GM12878 (cell line): Measurements from ENCODE around the gene PPRC1. TPM values are rescaled to one million over a fixed set of nuclear protein-coding genes. Genes with fewer than 3 reads are reported as not detected.

Experiments used
- ATAC-seq: fragments of 200-7000 bp; cut with Tn5 transposase; 3 replicates; pipeline ENCODE4 v1.9.1; 2020; ENCODE audit warnings: mild to moderate bottlenecking, moderate library complexity
- BruUV-seq: library from RNA; stranded (reverse); fragments of 400-500 nt; replicated peaks from 2 replicates; lab custom pipeline; 2021; lab: Mats Ljungman, UMichigan
- CTCF ChIA-PET: fragments of 300-600 bp; sonication (Branson Sonifier 250); formaldehyde crosslinking; extraction: SDS; loops from one replicate; lab custom pipeline; 2021; ENCODE audit warnings: inconsistent platforms; lab: Yijun Ruan, JAX
- POLR2A ChIA-PET: fragments of 350-600 bp; formaldehyde crosslinking; extraction: SDS; loops from one replicate; lab custom pipeline; 2021; ENCODE audit warnings: inconsistent platforms; lab: Charles Lee
- RAD21 ChIA-PET: fragments of 300-600 bp; sonication (Branson Sonifier 250); formaldehyde crosslinking; loops from one replicate; lab custom pipeline; 2023; ENCODE audit warnings: antibody characterized with exemption; ENCODE audit not compliant: unreplicated experiment; lab: Charles Lee
- SMC1A ChIA-PET: fragments of 300-600 bp; sonication (Branson Sonifier 250); formaldehyde crosslinking; loops from one replicate; lab custom pipeline; 2023; ENCODE audit not compliant: unreplicated experiment, uncharacterized antibody; lab: Charles Lee
- DNase-seq: peaks from one replicate; pipeline ENCODE4 v3.0.0-alpha.2; 2011; ENCODE audit warnings: low read depth, low spot score
- FAIRE-seq: peaks from 3 replicates; lab custom pipeline; 2011; peaks lifted over from hg19 to GRCh38; lab: Jason Lieb, UNC
- H2AFZ ChIP-seq: 2 replicates; pipeline ENCODE4 v1.6.0; 2011; ENCODE audit warnings: low read depth, low read length, control low read depth; ENCODE audit not compliant: control insufficient read depth
- H3K27ac ChIP-seq: 2 replicates; pipeline ENCODE4 v1.5.1; 2011; ENCODE audit warnings: control low read depth; ENCODE audit not compliant: control insufficient read depth, insufficient read depth
- H3K27me3 ChIP-seq, 2 experiments: replicated peaks in 1 of 2; 2 replicates each; pipeline versions ENCODE4 v1.6.0 to v1.6.1; 2011; ENCODE audit warnings: low read length in 1 of 2; ENCODE audit not compliant: control insufficient read depth in 2 of 2, insufficient read depth in 2 of 2
- H3K36me3 ChIP-seq, 2 experiments: 2 replicates each; pipeline ENCODE4 v1.5.1; 2011; ENCODE audit warnings: low read length in 1 of 2; ENCODE audit not compliant: control insufficient read depth in 2 of 2, insufficient read depth in 2 of 2
- H3K4me1 ChIP-seq: 2 replicates; pipeline ENCODE4 v1.6.1; 2011; ENCODE audit warnings: mild to moderate bottlenecking, low read length, moderate library complexity, mixed read lengths; ENCODE audit not compliant: control insufficient read depth, insufficient read depth
- H3K4me2 ChIP-seq: 2 replicates; pipeline ENCODE4 v1.6.0; 2011; ENCODE audit warnings: control low read depth; ENCODE audit not compliant: control insufficient read depth, insufficient read depth
- H3K4me3 ChIP-seq: fragments of 200-600 bp; sonication (generic); 2 replicates; pipeline ENCODE4 v1.5.1; 2016
- H3K79me2 ChIP-seq: 2 replicates; pipeline ENCODE4 v1.6.0; 2011; ENCODE audit warnings: low read length; ENCODE audit not compliant: control insufficient read depth, insufficient read depth
- H3K9ac ChIP-seq: 2 replicates; pipeline ENCODE4 v1.8.0; 2011; ENCODE audit warnings: low read length, control low read depth, mixed read lengths; ENCODE audit not compliant: control insufficient read depth, insufficient read depth
- H3K9me3 ChIP-seq: replicated peaks from 3 replicates; pipeline ENCODE4 v1.5.1; 2011; ENCODE audit warnings: mild to moderate bottlenecking, low read length; ENCODE audit not compliant: control insufficient read depth, insufficient read depth
- H4K20me1 ChIP-seq: 2 replicates; pipeline ENCODE4 v1.6.0; 2011; ENCODE audit not compliant: control insufficient read depth, insufficient read depth
- BACH1 ChIP-seq: fragments of 450-650 bp; IDR thresholded peaks from 2 replicates; pipeline ENCODE4 v1.6.1; 2017; ENCODE audit warnings: mild to moderate bottlenecking, borderline replicate concordance
- MEF2B ChIP-seq: fragments of 450-650 bp; IDR thresholded peaks from 2 replicates; pipeline ENCODE4 v1.6.1; 2018; ENCODE audit warnings: mild to moderate bottlenecking, moderate library complexity; ENCODE audit not compliant: partially characterized antibody, poor library complexity, severe bottlenecking
- ZNF24 ChIP-seq: fragments of 450-650 bp; IDR thresholded peaks from 2 replicates; pipeline ENCODE4 v1.6.1; 2017; ENCODE audit warnings: antibody characterized with exemption, mild to moderate bottlenecking
- WGBS: methylation state at CpG from one replicate; pipeline ENCODE4 v1.1.6; 2016; ENCODE audit warnings: low lambda C conversion rate; ENCODE audit not compliant: insufficient replicate concordance, insufficient coverage; ENCODE audit errors: missing lambda C conversion rate; 5-methylcytosine and 5-hydroxymethylcytosine counted together
- in situ Hi-C: fragments of 300-500 bp; cut with MboI; formaldehyde crosslinking; loops from 9 replicates; pipeline ENCODE4 v1.14.3; 2018; ENCODE audit warnings: mixed read lengths
- intact Hi-C: fragments of 100-400 bp; cut with micrococcal nuclease; formaldehyde crosslinking; loops from one replicate; pipeline ENCODE4 v1.14.2; 2022; ENCODE audit not compliant: unreplicated experiment
- polyA plus RNA-seq, 11 experiments: library from polyadenylated mRNA; depleted of rRNA in 4 of 11; unstranded in 6 of 11; stranded (reverse) in 5 of 11; fragments of >200 nt; fragmentation: Nextera tagmentation in 4 of 11; fragmentation: Illumina TruSeq in 1 of 11; extraction: Ambion mirVana in 4 of 11; extraction: Trizol in 1 of 11; gene quantifications; 1 replicate in 1 of 11; 2 replicates in 10 of 11; pipeline versions ENCODE4 v1.2.1 to v1.2.3, GENCODE V29; 2011 to 2016; ENCODE audit warnings: inconsistent platforms in 2 of 11, missing spikeins in 2 of 11, low read depth in 1 of 11
- total RNA-seq, 4 experiments: library from RNA; depleted of rRNA in 3 of 4; stranded (reverse); fragments of >200 nt in 3 of 4; fragmentation: Illumina TruSeq in 1 of 4; extraction: Trizol in 1 of 4; gene quantifications; 2 replicates each; pipeline versions ENCODE4 v1.2.1 to v1.2.3, GENCODE V29; 2013 to 2021
- TF ChIP-seq, protein P1 (sequence below): fragments of 450-650 bp; IDR thresholded peaks from 2 replicates; pipeline ENCODE4 v1.6.1; 2017; ENCODE audit warnings: low read depth, mild to moderate bottlenecking, moderate library complexity

Gene PPRC1
- total and polyA plus RNA-seq, 10 of the 15 experiments (the other 5 are each of a cell fraction or from before 2014, with no cell fraction given), result 13.1 to 69.8 (median 32.4) TPM

DNA sequence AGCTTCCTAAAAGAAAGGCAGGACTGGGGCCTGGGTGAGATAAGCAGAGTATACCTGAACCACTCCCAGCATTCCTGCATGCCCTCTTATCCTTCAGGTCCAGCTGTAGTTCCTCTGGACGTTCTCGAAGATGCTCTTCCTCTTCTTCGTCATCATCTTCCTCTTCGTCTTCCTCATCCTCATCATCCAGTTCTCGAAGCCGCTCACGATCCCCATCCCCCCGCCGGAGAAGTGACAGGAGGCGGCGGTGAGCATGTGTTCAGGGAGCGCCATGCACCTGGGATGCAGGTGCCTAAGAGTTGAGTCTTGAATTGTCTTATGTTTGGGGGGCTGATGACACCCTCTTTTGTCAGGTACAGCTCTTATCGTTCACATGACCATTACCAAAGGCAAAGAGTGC, 15.4 kb downstream of the PPRC1 start:
- Histone ChIP-seq H3K27me3 (no peaks in the 10 kb centered on the region), H3K4me1 (peaks cover 9% of the 10 kb centered on the region), H3K36me3 (peaks cover 33 to 35% of the 10 kb centered on the region in 2 experiments), H2AFZ (no peak overlapping the region), H4K20me1 (no peaks in the 10 kb centered on the region), H3K79me2 (peaks cover 13% of the 10 kb centered on the region), H3K9ac (no peak overlapping the region), H3K4me3 (no peak overlapping the region), H3K27ac (no peak overlapping the region), H3K4me2 (no peak overlapping the region), H3K9me3 (no peaks in the 10 kb centered on the region)
- intact Hi-C loops (no loop called here), in situ Hi-C loops (no loop called here)
- ChIA-PET POLR2A (interaction anchor here (1.5 kb wide), 1 partner anchor 9 kb away, joined by 5 read pairs; no protein-coding TSS in a partner anchor), SMC1A (interaction anchor here (1.6 to 5.0 kb wide), 2 partner anchors 10 to 83 kb away, joined by 3 to 29 read pairs; no protein-coding TSS in a partner anchor), RAD21 (no interaction called here), CTCF (interaction anchor here (1.2 to 1.3 kb wide), 2 partner anchors 13 to 16 kb away, joined by 3 to 4 read pairs; partner anchors contain the start of gene PPRC1)
- BruUV-seq, result no TSS peak
- FAIRE-seq (no peak), ATAC-seq (no peak), DNase-seq (no peak)
- WGBS, result 95% methylated on average over 13 of the region's 13 CpGs
- TF ChIP-seq BACH1, result no peak
- no peak for TF ChIP-seq ZNF24
- TF ChIP-seq, protein P1, sequence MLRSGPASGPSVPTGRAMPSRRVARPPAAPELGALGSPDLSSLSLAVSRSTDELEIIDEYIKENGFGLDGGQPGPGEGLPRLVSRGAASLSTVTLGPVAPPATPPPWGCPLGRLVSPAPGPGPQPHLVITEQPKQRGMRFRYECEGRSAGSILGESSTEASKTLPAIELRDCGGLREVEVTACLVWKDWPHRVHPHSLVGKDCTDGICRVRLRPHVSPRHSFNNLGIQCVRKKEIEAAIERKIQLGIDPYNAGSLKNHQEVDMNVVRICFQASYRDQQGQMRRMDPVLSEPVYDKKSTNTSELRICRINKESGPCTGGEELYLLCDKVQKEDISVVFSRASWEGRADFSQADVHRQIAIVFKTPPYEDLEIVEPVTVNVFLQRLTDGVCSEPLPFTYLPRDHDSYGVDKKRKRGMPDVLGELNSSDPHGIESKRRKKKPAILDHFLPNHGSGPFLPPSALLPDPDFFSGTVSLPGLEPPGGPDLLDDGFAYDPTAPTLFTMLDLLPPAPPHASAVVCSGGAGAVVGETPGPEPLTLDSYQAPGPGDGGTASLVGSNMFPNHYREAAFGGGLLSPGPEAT, result no peak
- TF ChIP-seq MEF2B, result no peak
